ENCODE measurements around the gene COMT.

The COMT gene

GRCh38 chr22:19941365-19942082 lies at the start of gene COMT, which contains the start of gene TXNRD2 (continued):
- peak; percentile 35; the same call in 1 of the 2 replicates for TF ChIP-seq KLF17 (tag by site-specific recombination; IDR thresholded peaks at IDR 0.05)
- TF ChIP-seq KLF1 (tag by site-specific recombination; IDR thresholded peaks at IDR 0.05) = peak; percentile 69
- TF ChIP-seq ZNF26 (tag by site-specific recombination; IDR thresholded peaks at IDR 0.05) = no peak
- TF ChIP-seq YY1 (tag by site-specific recombination; IDR thresholded peaks at IDR 0.05) = peak; percentile 90
- no peak for TF ChIP-seq REPIN1 (tag by site-specific recombination; IDR thresholded peaks at IDR 0.05; ENCODE audit: low read depth)
- 0 out of 2 replicates have a peak, but pooled peaks have one; percentile 45 for TF ChIP-seq HIC1 (tag by site-specific recombination; IDR thresholded peaks at IDR 0.05)
- peak; percentile 32; the same call in 1 of the 2 replicates for TF ChIP-seq ZIC2 (tag by site-specific recombination; IDR thresholded peaks at IDR 0.05)
- 0 out of 2 replicates have a peak, but pooled peaks have one; percentile 44 for TF ChIP-seq ZNF692 (tag by site-specific recombination; IDR thresholded peaks at IDR 0.05)
- TF ChIP-seq ZFHX2 (tag by site-specific recombination; conservative IDR thresholded peaks at IDR 0.05) = no peak; the same call in 1 of the 2 replicates
- peak; percentile 54; the same call in 1 of the 2 replicates for TF ChIP-seq ZBTB8A (tag by site-specific recombination; IDR thresholded peaks at IDR 0.05)
- no peak for TF ChIP-seq ZNF426 (tag by site-specific recombination; IDR thresholded peaks at IDR 0.05)
- peak; percentile 26; the same call in 1 of the 2 replicates for TF ChIP-seq KLF10 (tag by site-specific recombination; IDR thresholded peaks at IDR 0.05)

GRCh38 chr22:19892257-19892879 lies 49.2 kb upstream of the COMT start:
- ChIA-PET POLR2A (interaction anchor here (0.6 to 2.4 kb wide), 4 partner anchors 31 to 1943 kb away, joined by 3 to 10 read pairs (median 4); partner anchors contain the start of genes GNB1L and RTL10), CTCF (interaction anchor here (1.0 to 1.8 kb wide), 5 partner anchors 10 to 169 kb away, joined by 3 to 8 read pairs (median 6); partner anchors contain the start of gene GP1BB)
- Histone ChIP-seq H3K27ac (ENCODE audit: extremely low read depth, low read depth, low read length) (no peak overlapping the region), H3K4me3 (ENCODE audit: low read depth, low read length) (no peak overlapping the region), H3K9me3 (ENCODE audit: control insufficient read depth, insufficient read depth, low read depth, low read length) (no peaks in the 10 kb centered on the region), H3K4me1 (ENCODE audit: control insufficient read depth, insufficient read depth, low read length) (peaks cover 7% of the 10 kb centered on the region), H3K36me3 (ENCODE audit: control insufficient read depth in 2 of 2, insufficient read depth in 1 of 2, low read length in 2 of 2) (peaks cover 0 to 20% of the 10 kb centered on the region in 2 experiments; a peak in 1 of 3 replicates)
- peak; percentile 69 for TF ChIP-seq WT1 (tag by site-specific recombination; IDR thresholded peaks at IDR 0.05)
- TF ChIP-seq ZNF513 (tag by site-specific recombination; IDR thresholded peaks at IDR 0.05) = no peak
- no peak for TF ChIP-seq ZNF211 (tag by site-specific recombination; IDR thresholded peaks at IDR 0.05; ENCODE audit: low read depth)
- TF ChIP-seq ZNF394 (tag by site-specific recombination; IDR thresholded peaks at IDR 0.05; ENCODE audit: borderline replicate concordance) = no peak
- peak; percentile 59 for TF ChIP-seq EGR2 (tag by site-specific recombination; IDR thresholded peaks at IDR 0.05; ENCODE audit: low read depth)
- TF ChIP-seq TRIM28 (IDR thresholded peaks at IDR 0.05; ENCODE audit: borderline replicate concordance, low read length) = peak; percentile 29; the same call in 1 of the 2 replicates
- peak; percentile 88 for TF ChIP-seq FEZF1 (tag by site-specific recombination; IDR thresholded peaks at IDR 0.05)
- peak; percentile 61 for TF ChIP-seq GLIS1 (tag by site-specific recombination; IDR thresholded peaks at IDR 0.05)
- TF ChIP-seq ZFHX2 (tag by site-specific recombination; conservative IDR thresholded peaks at IDR 0.05) = peak; percentile 63
- TF ChIP-seq KLF1 (tag by site-specific recombination; IDR thresholded peaks at IDR 0.05) = no peak
- no peak for TF ChIP-seq ZNF157 (tag by site-specific recombination; IDR thresholded peaks at IDR 0.05)
- no peak for TF ChIP-seq ZNF830 (tag by site-specific recombination; IDR thresholded peaks at IDR 0.05; ENCODE audit: low read depth)
